ENCODE results near the gene HRK. TPM values are rescaled to one million over a fixed set of nuclear protein-coding genes. Genes with fewer than 3 reads are reported as not detected.

HRK gene
- total and polyA plus RNA-seq, 9 of the 15 experiments (the other 6 are each of a cell fraction or from before 2014, with no cell fraction given), result 0.01 to 0.05 (median 0.04) TPM; not detected in 6

DNA sequence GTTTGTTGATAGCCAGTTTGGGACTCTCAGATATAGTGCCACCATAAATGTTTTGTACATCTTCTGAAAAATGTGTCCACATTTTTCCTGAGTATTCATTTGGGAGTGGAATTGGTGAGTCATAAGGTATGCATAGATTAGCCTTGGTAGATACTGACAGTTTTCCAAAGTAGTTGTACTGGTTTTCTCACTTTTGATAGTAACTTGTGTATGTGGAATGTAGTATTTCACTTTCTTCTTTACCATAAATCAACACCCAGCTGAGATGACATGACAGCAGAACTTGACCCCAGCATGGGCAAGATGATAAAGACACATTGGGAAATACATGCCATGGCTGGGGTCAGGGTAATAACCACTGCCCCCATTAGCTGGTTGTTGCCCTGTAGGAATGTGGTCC is 34.9 kb upstream of the HRK start (continued):
- TF ChIP-seq KLF16 (IDR thresholded peaks at IDR 0.05), result no peak
- TF ChIP-seq ZNF316 (IDR thresholded peaks at IDR 0.05), result no peak
- no peak for TF ChIP-seq E2F3 (CRISPR knock-in tag; IDR thresholded peaks at IDR 0.05)
- TF ChIP-seq, protein P1, sequence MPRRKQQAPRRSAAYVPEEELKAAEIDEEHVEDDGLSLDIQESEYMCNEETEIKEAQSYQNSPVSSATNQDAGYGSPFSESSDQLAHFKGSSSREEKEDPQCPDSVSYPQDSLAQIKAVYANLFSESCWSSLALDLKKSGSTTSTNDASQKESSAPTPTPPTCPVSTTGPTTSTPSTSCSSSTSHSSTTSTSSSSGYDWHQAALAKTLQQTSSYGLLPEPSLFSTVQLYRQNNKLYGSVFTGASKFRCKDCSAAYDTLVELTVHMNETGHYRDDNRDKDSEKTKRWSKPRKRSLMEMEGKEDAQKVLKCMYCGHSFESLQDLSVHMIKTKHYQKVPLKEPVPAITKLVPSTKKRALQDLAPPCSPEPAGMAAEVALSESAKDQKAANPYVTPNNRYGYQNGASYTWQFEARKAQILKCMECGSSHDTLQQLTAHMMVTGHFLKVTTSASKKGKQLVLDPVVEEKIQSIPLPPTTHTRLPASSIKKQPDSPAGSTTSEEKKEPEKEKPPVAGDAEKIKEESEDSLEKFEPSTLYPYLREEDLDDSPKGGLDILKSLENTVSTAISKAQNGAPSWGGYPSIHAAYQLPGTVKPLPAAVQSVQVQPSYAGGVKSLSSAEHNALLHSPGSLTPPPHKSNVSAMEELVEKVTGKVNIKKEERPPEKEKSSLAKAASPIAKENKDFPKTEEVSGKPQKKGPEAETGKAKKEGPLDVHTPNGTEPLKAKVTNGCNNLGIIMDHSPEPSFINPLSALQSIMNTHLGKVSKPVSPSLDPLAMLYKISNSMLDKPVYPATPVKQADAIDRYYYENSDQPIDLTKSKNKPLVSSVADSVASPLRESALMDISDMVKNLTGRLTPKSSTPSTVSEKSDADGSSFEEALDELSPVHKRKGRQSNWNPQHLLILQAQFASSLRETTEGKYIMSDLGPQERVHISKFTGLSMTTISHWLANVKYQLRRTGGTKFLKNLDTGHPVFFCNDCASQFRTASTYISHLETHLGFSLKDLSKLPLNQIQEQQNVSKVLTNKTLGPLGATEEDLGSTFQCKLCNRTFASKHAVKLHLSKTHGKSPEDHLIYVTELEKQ (CRISPR knock-in tag; IDR thresholded peaks at IDR 0.05), result no peak
- TF ChIP-seq, protein P2, sequence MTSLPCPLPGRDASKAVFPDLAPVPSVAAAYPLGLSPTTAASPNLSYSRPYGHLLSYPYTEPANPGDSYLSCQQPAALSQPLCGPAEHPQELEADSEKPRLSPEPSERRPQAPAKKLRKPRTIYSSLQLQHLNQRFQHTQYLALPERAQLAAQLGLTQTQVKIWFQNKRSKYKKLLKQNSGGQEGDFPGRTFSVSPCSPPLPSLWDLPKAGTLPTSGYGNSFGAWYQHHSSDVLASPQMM (CRISPR knock-in tag; IDR thresholded peaks at IDR 0.05), result no peak
- TF ChIP-seq ZBTB7A (IDR thresholded peaks at IDR 0.05; ENCODE audit: borderline replicate concordance, control insufficient read depth, low read depth, low read length), result no peak
- TF ChIP-seq ZNF274 (IDR thresholded peaks at IDR 0.05; ENCODE audit: borderline replicate concordance, low read depth, low read length), result no peak
- TF ChIP-seq, protein P3, sequence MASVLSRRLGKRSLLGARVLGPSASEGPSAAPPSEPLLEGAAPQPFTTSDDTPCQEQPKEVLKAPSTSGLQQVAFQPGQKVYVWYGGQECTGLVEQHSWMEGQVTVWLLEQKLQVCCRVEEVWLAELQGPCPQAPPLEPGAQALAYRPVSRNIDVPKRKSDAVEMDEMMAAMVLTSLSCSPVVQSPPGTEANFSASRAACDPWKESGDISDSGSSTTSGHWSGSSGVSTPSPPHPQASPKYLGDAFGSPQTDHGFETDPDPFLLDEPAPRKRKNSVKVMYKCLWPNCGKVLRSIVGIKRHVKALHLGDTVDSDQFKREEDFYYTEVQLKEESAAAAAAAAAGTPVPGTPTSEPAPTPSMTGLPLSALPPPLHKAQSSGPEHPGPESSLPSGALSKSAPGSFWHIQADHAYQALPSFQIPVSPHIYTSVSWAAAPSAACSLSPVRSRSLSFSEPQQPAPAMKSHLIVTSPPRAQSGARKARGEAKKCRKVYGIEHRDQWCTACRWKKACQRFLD (CRISPR knock-in tag; IDR thresholded peaks at IDR 0.05), result no peak
- TF ChIP-seq, protein P4, sequence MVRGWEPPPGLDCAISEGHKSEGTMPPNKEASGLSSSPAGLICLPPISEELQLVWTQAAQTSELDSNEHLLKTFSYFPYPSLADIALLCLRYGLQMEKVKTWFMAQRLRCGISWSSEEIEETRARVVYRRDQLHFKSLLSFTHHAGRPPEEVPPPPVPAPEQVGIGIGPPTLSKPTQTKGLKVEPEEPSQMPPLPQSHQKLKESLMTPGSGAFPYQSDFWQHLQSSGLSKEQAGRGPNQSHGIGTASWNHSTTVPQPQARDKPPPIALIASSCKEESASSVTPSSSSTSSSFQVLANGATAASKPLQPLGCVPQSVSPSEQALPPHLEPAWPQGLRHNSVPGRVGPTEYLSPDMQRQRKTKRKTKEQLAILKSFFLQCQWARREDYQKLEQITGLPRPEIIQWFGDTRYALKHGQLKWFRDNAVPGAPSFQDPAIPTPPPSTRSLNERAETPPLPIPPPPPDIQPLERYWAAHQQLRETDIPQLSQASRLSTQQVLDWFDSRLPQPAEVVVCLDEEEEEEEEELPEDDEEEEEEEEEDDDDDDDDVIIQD (CRISPR knock-in tag; IDR thresholded peaks at IDR 0.05), result no peak
- TF ChIP-seq EGR1 (conservative IDR thresholded peaks at IDR 0.05), result no peak
- no peak for TF ChIP-seq ZZZ3 (IDR thresholded peaks at IDR 0.05)
